Raji (cell line): ENCODE results near the gene FHIT.

Experiments used
- POLR2A ChIP-seq: IDR thresholded peaks from 2 replicates; pipeline ENCODE4 v1.6.1; 2011; ENCODE audit warnings: low read depth, low read length, control low read depth; ENCODE audit not compliant: insufficient read depth

The FHIT gene

GRCh38 chr3:60542995-60543394 is 708.3 kb downstream of the FHIT start:
- no peak for TF ChIP-seq POLR2A

DNA sequence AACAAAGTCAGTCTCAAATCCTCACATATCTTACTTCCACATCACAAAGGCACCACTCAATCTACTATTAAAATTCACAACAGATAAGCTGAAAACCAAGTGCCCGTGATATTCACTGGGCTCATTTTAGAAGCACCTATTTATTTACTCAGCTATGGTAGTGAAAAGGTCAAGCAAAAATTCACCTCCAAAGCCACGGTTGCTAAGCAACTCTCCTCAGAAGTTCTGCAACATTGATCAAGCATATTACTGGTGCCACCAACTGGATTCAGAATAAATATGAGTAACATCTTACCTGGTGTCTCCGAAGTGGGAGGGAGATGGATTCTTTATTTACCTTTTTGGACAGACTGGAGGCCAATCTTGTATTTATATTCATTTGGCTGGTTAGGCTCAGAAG is 714.8 kb downstream of the FHIT start:
- TF ChIP-seq POLR2A = no peak

DNA sequence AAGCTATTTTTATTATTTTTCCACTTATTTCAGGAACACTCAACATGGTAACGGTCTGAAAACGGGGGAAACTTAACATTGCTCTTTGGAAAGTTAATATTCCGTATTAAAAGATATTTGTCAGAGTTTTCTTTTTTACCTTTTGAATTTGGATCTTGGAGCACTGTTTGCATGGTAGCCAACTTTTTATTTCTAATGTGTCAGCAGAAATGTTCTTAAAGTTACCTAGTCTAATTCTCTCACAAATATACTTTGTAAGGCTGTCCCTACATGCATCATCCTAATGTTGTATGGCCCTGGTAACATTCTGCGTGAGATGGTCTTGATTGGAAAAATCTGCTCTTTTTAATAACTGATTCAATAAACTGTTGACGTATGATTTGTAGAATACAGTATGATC is 719.5 kb downstream of the FHIT start:
- TF ChIP-seq POLR2A = no peak

DNA sequence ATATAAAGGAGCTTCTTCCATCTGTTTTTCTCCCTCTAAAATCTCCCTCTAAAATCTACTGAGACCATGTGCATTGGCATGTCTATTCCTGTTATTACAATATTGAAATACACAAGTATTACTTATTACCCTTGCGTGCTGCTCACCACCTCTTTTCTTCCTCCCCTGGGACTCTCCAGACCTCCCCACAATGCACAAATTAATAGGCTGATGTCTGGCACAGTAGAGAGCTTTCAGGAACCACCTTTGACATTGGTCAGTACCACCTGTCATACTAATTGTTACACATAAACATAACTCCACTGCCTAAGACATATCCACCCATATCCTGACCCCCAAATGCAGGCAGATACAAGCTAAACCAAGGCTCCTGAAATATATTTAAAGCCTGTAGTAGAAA is 722.6 kb downstream of the FHIT start:
- TF ChIP-seq POLR2A = no peak

DNA sequence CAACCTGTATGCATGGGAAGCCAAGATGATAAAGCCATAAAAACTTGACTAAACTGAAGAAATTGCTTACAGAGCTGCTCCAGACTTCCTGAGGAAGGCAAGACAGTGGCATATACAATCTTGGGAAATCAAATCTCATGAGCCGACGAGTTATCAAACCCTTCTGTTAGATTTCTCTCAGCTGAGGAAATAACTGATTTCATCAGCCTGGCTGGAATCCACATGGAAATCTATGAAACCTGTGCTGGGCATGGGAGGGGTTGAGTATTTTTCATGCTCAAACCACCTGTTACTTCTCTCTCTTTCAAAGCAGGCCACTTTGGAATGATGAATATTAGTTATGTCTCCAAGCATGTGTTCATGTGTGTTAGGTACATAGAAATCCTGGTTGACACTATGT is 727.7 kb downstream of the FHIT start:
- no peak for TF ChIP-seq POLR2A

GRCh38 chr3:60517134-60517533 is 734.1 kb downstream of the FHIT start:
- no peak for TF ChIP-seq POLR2A

GRCh38 chr3:60514866-60515265 is 736.4 kb downstream of the FHIT start:
- TF ChIP-seq POLR2A = no peak

DNA sequence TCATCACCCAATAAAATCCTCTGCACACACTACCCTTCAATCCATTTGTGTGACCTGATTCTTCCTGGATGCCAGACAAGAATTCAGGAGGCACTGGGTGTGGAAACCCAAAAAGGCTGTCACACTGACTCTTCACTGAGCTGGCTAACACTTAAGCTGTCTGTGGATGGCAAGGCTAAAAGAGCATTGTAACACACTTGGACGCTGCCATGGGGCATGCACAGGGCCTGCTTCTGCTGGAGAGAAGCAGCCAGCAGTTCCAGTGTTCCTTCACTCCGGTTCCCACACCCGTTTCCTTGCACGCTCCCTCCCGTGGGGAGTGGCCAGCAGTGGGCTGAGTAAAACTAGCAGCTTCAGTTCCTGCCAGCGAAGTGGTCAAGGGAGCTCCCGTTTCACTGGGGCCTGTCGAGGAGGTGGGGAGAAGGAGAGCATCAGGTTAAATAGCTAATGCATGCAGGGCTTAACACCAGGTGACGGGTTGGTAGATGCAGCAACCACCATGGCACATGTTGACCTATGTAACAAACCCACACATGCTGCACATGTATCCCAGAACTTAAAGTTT is 737.1 kb downstream of the FHIT start:
- no peak for TF ChIP-seq POLR2A

DNA sequence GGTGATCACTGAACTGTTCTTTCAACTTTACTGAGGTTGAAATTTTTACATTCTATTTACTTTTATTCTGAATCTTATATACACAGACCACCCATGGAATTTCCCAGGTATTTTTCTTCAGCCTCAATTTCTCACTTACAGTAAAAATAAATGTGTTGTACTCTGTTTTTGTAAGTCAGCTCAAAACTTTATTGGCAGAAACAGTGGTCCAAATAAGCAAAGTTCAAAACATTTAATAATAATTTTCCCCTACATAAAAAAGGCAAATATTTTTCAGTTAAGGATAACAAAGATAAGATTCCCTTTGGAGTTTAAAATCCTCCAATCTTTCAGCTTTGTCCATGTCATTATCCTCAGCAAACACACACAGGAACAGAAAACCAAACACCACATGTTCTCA is 738.0 kb downstream of the FHIT start:
- TF ChIP-seq POLR2A = no peak

- TF ChIP-seq POLR2A = no peak
These were observed 738.7 kb downstream of the FHIT start for GRCh38 chr3:60512506-60512905.

DNA sequence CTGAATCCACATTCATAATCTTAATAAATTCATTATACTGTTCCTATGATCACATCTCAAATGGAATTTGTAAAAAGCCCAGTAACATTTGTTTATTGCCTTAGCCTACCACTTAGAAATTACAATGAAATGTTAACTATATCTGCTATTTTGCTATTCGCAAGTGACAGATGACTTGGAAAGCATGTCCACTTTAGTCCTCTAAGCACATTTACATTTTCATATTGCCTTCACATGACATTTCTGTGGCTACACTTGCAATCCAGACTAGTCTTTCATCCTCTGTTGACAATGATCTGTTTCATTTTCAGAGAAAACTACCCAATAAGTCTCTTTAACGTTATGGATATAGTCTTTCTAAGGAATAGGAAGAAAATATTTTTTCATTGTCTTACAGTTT is 741.8 kb downstream of the FHIT start:
- TF ChIP-seq POLR2A = no peak

- TF ChIP-seq POLR2A = no peak
These were observed 746.3 kb downstream of the FHIT start for GRCh38 chr3:60504827-60505457.

DNA sequence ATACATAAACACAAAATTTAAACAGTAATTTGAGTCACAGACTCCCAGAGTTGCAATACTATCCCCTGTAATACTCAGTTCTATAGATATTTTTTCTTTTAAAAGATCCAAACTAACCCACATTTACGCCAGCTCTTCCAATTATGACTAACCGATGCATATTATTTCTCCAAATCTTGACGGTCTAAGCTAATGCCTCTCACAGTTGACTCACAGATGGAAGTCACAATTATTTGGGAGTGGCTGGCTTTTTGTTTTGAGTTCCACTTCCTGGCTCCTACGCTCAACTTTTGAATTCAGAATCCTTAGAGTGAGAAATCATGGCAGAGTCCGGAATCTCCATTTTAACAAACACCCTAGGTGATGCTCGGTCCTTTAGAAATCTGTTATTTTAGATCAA is 749.9 kb downstream of the FHIT start:
- no peak for TF ChIP-seq POLR2A

DNA sequence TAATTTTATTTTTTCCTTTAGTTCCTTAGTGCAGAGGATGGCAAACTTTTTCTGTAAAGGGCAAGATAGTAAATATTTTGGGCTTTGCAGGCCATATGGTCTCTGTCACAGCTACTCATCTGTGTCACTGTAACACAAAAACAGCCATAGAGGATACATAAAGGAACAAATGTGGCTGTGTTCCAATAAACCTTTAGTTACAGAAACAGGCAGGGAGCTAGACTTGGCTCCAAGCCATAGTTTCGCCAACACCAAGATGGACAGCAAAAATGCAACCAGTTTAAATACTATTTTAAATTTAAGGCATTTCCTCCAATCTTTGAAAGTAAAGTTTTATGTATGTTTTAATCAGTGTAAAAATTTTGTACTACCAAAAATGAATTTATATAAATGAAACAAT is 753.4 kb downstream of the FHIT start:
- no peak for TF ChIP-seq POLR2A

- no peak for TF ChIP-seq POLR2A
These were observed 760.3 kb downstream of the FHIT start for GRCh38 chr3:60490992-60491391.

GRCh38 chr3:60475096-60475495 is 776.2 kb downstream of the FHIT start:
- TF ChIP-seq POLR2A = no peak

- no peak for TF ChIP-seq POLR2A
These were observed 781.8 kb downstream of the FHIT start for GRCh38 chr3:60469481-60469880.
